GM23338 (cell line): ENCODE data around the gene TRIM63. TPM values are rescaled to one million over a fixed set of nuclear protein-coding genes. Genes with fewer than 3 reads are reported as not detected.

Experiments used
- ATAC-seq: fragments of 200-7000 bp; cut with Tn5 transposase; 3 replicates; pipeline ENCODE4 v1.9.1; 2020
- DNase-seq: peaks from one replicate; pipeline ENCODE4 v3.0.0-alpha.2; 2015; ENCODE audit warnings: low spot score
- H2AFZ ChIP-seq: fragments of 200-600 bp; sonication (generic); 2 replicates; pipeline ENCODE4 v1.8.0; 2016; ENCODE audit warnings: antibody characterized with exemption, mild to moderate bottlenecking, moderate library complexity
- H3F3A ChIP-seq: fragments of 200-600 bp; sonication (generic); replicated peaks from 2 replicates; pipeline ENCODE4 v1.8.0; 2017; ENCODE audit warnings: antibody characterized with exemption, mixed run types, low read depth
- H3K27ac ChIP-seq: fragments of 200-600 bp; sonication (generic); 2 replicates; pipeline ENCODE4 v1.6.1; 2016; ENCODE audit warnings: low read depth
- H3K27me3 ChIP-seq: fragments of 200-600 bp; sonication (generic); 2 replicates; pipeline ENCODE4 v1.8.0; 2016; ENCODE audit warnings: mild to moderate bottlenecking, mixed run types, moderate library complexity; ENCODE audit not compliant: insufficient read depth
- H3K36me3 ChIP-seq: fragments of 200-600 bp; sonication (generic); 2 replicates; pipeline ENCODE4 v1.8.0; 2016; ENCODE audit warnings: mild to moderate bottlenecking; ENCODE audit not compliant: insufficient read depth
- H3K4me1 ChIP-seq: fragments of 200-600 bp; sonication (generic); 2 replicates; pipeline ENCODE4 v1.8.0; 2016; ENCODE audit warnings: mild to moderate bottlenecking, moderate library complexity; ENCODE audit not compliant: insufficient read depth
- H3K4me2 ChIP-seq: fragments of 200-600 bp; sonication (generic); 2 replicates; pipeline ENCODE4 v1.7.1; 2017; ENCODE audit warnings: mixed run types
- H3K4me3 ChIP-seq: fragments of 200-600 bp; sonication (generic); 2 replicates; pipeline ENCODE4 v1.6.1; 2016; ENCODE audit warnings: mixed run types
- H3K79me2 ChIP-seq: fragments of 200-600 bp; sonication (generic); replicated peaks from 2 replicates; pipeline ENCODE4 v1.8.0; 2017; ENCODE audit warnings: mild to moderate bottlenecking; ENCODE audit not compliant: insufficient read depth
- H3K9me2 ChIP-seq: fragments of 200-600 bp; sonication (generic); 2 replicates; pipeline ENCODE4 v1.8.0; 2017; ENCODE audit not compliant: insufficient read depth
- H4K20me1 ChIP-seq: fragments of 200-600 bp; sonication (generic); replicated peaks from 2 replicates; pipeline ENCODE4 v1.8.0; 2017; ENCODE audit warnings: mild to moderate bottlenecking; ENCODE audit not compliant: insufficient read depth
- H3K27ac Mint-ChIP-seq: 2 replicates; pipeline ENCODE4 v1.8.0; 2020; ENCODE audit warnings: inconsistent platforms, mild to moderate bottlenecking, moderate library complexity, mixed read lengths
- H3K27me3 Mint-ChIP-seq: 3 replicates; pipeline ENCODE4 v1.8.0; 2022; ENCODE audit warnings: low read depth, mild to moderate bottlenecking, moderate library complexity, mixed read lengths, inconsistent platforms; ENCODE audit not compliant: insufficient read depth, poor library complexity
- H3K36me3 Mint-ChIP-seq: 3 replicates; pipeline ENCODE4 v1.8.0; 2021; ENCODE audit warnings: low read depth, mild to moderate bottlenecking, inconsistent platforms, moderate library complexity, mixed read lengths
- H3K4me1 Mint-ChIP-seq: 3 replicates; pipeline ENCODE4 v1.8.0; 2020; ENCODE audit warnings: mild to moderate bottlenecking, inconsistent platforms, mixed read lengths
- H3K4me3 Mint-ChIP-seq: 3 replicates; pipeline ENCODE4 v1.8.0; 2021; ENCODE audit warnings: moderate library complexity, mild to moderate bottlenecking, inconsistent platforms, mixed read lengths
- H3K9me3 Mint-ChIP-seq: 3 replicates; pipeline ENCODE4 v1.8.0; 2020; ENCODE audit warnings: moderate library complexity, mild to moderate bottlenecking, inconsistent platforms, mixed read lengths
- CTCF ChIP-seq, 2 experiments: fragments of 200-600 bp in 1 of 2; sonication (generic) in 1 of 2; conservative IDR thresholded peaks; 2 replicates each; pipeline versions ENCODE4 v1.5.1 to v1.6.1; 2016 to 2017; ENCODE audit warnings: antibody characterized with exemption in 2 of 2, low read depth in 2 of 2, mild to moderate bottlenecking in 2 of 2, moderate library complexity in 1 of 2
- ETS1 ChIP-seq: IDR thresholded peaks from 2 replicates; pipeline ENCODE4 v1.6.1; 2016; ENCODE audit warnings: antibody characterized with exemption
- EZH2 ChIP-seq: fragments of 200-600 bp; sonication (generic); IDR thresholded peaks from one replicate; pipeline ENCODE4 v1.8.0; 2017; ENCODE audit warnings: antibody characterized with exemption, mild to moderate bottlenecking, low read depth; ENCODE audit not compliant: unreplicated experiment
- EZH2phosphoT487 ChIP-seq: fragments of 200-600 bp; sonication (generic); IDR thresholded peaks from one replicate; pipeline ENCODE4 v1.8.1; 2018; ENCODE audit warnings: antibody characterized with exemption; ENCODE audit not compliant: unreplicated experiment
- JUNB ChIP-seq: IDR thresholded peaks from one replicate; pipeline ENCODE4 v1.6.1; 2016; ENCODE audit warnings: antibody characterized with exemption; ENCODE audit not compliant: unreplicated experiment
- REST ChIP-seq: IDR thresholded peaks from one replicate; pipeline ENCODE4 v1.6.1; 2018; ENCODE audit warnings: antibody characterized with exemption; ENCODE audit not compliant: unreplicated experiment
- ZNF331 ChIP-seq: fragments of 250-450 bp; sonication (Bioruptor Pico); IDR thresholded peaks from 2 replicates; pipeline ENCODE4 v1.5.0; 2020; ENCODE audit warnings: low read depth, mild to moderate bottlenecking, moderate library complexity
- ZNF462 ChIP-seq: fragments of 250-450 bp; sonication (Bioruptor Pico); IDR thresholded peaks from 2 replicates; pipeline ENCODE4 v1.5.0; 2020; ENCODE audit warnings: mild to moderate bottlenecking, moderate library complexity
- polyA plus RNA-seq: library from polyadenylated mRNA; unstranded; fragments of >200 nt; fragmentation: Nextera tagmentation; extraction: Ambion mirVana; gene quantifications from 2 replicates; pipeline ENCODE4 v1.2.1, GENCODE V29; 2016
- total RNA-seq: library from RNA; depleted of rRNA; stranded (reverse); fragments of >200 nt; shearing (Covaris generic); gene quantifications from 2 replicates; pipeline ENCODE4 v1.2.3, GENCODE V29; 2014

TRIM63 gene
- total and polyA plus RNA-seq, 2 experiments from 2014 or later = 0.17 TPM; not detected in 1

GRCh38 chr1:26020330-26020768 is 47.1 kb downstream of the TRIM63 start:
- TF ChIP-seq ZNF331 (CRISPR knock-in tag) (no peak), ZNF462 (CRISPR knock-in tag) (no peak), REST (no peak), CTCF (conservative IDR thresholded peaks at IDR 0.05; ENCODE audit: low read depth in 2 of 2) (no peak), JUNB (no peak), ETS1 (no peak), EZH2phosphoT487 (no peak), EZH2 (no peak)
- ATAC-seq = no peak
- no peak overlapping the region for H3K27ac ChIP-seq

More at GRCh38 chr1:26020330-26020768, 47.1 kb downstream of the TRIM63 start:
- H3K4me3 Mint-ChIP-seq = no peak overlapping the region; the same call in 2 of the 3 replicates
- Histone ChIP-seq H4K20me1 (no peaks in the 10 kb centered on the region), H3K36me3 (no peaks in the 10 kb centered on the region), H3K9me2 (no peaks in the 10 kb centered on the region), H3F3A (no peaks in the 10 kb centered on the region), H3K27me3 (no peaks in the 10 kb centered on the region), H3K4me1 (peaks cover 3% of the 10 kb centered on the region; the same call in 1 of the 2 replicates), H3K79me2 (no peaks in the 10 kb centered on the region), H3K4me2 (no peak overlapping the region), H2AFZ (no peak overlapping the region), H3K4me3 (no peak overlapping the region)
- peaks cover 29% of the 10 kb centered on the region for H3K4me1 Mint-ChIP-seq
- no peaks in the 10 kb centered on the region for H3K36me3 Mint-ChIP-seq
- no peak overlapping the region for H3K27ac Mint-ChIP-seq
- H3K9me3 Mint-ChIP-seq = no peaks in the 10 kb centered on the region
- peaks cover 9% of the 10 kb centered on the region for H3K27me3 Mint-ChIP-seq
- no peak for DNase-seq
